RWPE2 (cell line): ENCODE results near the gene BMP6.
"Not testable (repeated sequence)": the region's sequence is repeated elsewhere in the genome, so short reads cannot be mapped to it uniquely, and the experiment has no call there.

Source experiments
- ATAC-seq: fragments of 200-7000 bp; cut with Tn5 transposase; 3 replicates; pipeline ENCODE4 v1.9.1; 2021; ENCODE audit warnings: low read depth
- DNase-seq: peaks from one replicate; pipeline ENCODE4 v3.0.0-alpha.2; 2020; ENCODE audit warnings: low spot score
- H3K27ac ChIP-seq: fragments of 450-650 bp; 2 replicates; pipeline ENCODE4 v1.5.1; 2017; ENCODE audit warnings: mild to moderate bottlenecking; ENCODE audit not compliant: poor library complexity, severe bottlenecking
- H3K27me3 ChIP-seq: fragments of 250-450 bp; sonication (Bioruptor Pico); 2 replicates; pipeline ENCODE4 v1.5.1; 2021; ENCODE audit warnings: mild to moderate bottlenecking, moderate library complexity; ENCODE audit not compliant: insufficient read depth, poor library complexity, severe bottlenecking
- H3K36me3 ChIP-seq: fragments of 250-450 bp; sonication (Bioruptor Pico); 2 replicates; pipeline ENCODE4 v1.5.1; 2020; ENCODE audit warnings: low read depth, mild to moderate bottlenecking, moderate library complexity
- H3K4me1 ChIP-seq: fragments of 250-450 bp; sonication (Bioruptor Pico); 2 replicates; pipeline ENCODE4 v1.5.1; 2021; ENCODE audit warnings: mild to moderate bottlenecking, moderate library complexity; ENCODE audit not compliant: insufficient read depth, poor library complexity, severe bottlenecking
- H3K4me3 ChIP-seq: fragments of 250-450 bp; sonication (Bioruptor Pico); 2 replicates; pipeline ENCODE4 v1.5.1; 2021; ENCODE audit warnings: mild to moderate bottlenecking, moderate library complexity; ENCODE audit not compliant: severe bottlenecking
- H3K9me3 ChIP-seq: fragments of 250-450 bp; sonication (Bioruptor Pico); 2 replicates; pipeline ENCODE4 v1.5.1; 2021; ENCODE audit warnings: mild to moderate bottlenecking, moderate library complexity; ENCODE audit not compliant: severe bottlenecking
- TF ChIP-seq, protein P1 (sequence below): fragments of 450-650 bp; IDR thresholded peaks from one replicate; pipeline ENCODE4 v1.5.1; 2017; ENCODE audit warnings: mild to moderate bottlenecking, moderate library complexity; ENCODE audit not compliant: poor library complexity, severe bottlenecking

BMP6 gene

DNA sequence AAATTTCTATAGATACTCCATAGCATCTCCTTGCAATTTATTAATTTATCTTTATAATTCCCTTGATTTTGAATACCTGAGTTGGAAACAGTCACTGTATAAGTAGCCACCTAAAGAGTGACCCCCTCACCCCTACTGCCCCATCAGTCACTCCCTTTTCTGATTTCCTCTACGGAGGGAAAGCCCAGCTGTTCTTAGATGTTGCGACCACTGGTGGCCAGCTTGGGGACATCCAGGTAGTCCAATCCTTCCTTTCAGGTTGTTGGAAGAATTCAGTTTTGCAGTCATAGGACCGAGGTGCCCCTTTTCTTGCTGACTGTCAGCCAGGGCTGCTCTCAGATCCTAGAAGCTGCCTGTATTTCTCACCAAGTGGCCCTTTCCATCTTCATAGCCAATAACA lies 87.8 kb downstream of the BMP6 start:
- Histone ChIP-seq H3K4me1 (no peaks in the 10 kb centered on the region), H3K4me3 (no peak overlapping the region), H3K27ac (no peak overlapping the region), H3K27me3 (no peaks in the 10 kb centered on the region), H3K9me3 (no peaks in the 10 kb centered on the region), H3K36me3 (no peaks in the 10 kb centered on the region)
- ATAC-seq (no peak; the same call in 2 of the 3 replicates), DNase-seq (no peak)
- TF ChIP-seq, protein P1, sequence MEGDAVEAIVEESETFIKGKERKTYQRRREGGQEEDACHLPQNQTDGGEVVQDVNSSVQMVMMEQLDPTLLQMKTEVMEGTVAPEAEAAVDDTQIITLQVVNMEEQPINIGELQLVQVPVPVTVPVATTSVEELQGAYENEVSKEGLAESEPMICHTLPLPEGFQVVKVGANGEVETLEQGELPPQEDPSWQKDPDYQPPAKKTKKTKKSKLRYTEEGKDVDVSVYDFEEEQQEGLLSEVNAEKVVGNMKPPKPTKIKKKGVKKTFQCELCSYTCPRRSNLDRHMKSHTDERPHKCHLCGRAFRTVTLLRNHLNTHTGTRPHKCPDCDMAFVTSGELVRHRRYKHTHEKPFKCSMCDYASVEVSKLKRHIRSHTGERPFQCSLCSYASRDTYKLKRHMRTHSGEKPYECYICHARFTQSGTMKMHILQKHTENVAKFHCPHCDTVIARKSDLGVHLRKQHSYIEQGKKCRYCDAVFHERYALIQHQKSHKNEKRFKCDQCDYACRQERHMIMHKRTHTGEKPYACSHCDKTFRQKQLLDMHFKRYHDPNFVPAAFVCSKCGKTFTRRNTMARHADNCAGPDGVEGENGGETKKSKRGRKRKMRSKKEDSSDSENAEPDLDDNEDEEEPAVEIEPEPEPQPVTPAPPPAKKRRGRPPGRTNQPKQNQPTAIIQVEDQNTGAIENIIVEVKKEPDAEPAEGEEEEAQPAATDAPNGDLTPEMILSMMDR, result peak; percentile 32

DNA sequence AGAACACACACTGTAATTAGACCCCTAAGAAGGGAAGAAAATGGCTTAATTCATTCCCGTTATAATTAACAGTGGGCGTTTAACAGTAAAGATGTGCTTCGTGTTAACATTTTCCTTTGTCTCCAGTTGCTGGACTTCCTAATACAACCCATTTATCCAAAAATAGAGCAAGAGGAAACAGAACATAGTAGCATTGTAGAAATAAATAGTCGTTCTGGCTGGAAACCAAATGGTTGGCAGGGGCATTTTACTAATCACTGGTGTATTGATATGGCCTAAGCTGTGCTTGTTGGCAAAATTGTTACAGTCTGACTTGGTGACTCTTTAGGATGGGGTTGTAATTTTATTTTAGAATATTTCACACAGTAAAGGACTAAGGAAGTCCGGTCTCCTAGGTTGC lies 89.8 kb downstream of the BMP6 start:
- no peak for DNase-seq
- H3K27me3 ChIP-seq, result no peaks in the 10 kb centered on the region
- TF ChIP-seq, protein P1, result no peak

DNA sequence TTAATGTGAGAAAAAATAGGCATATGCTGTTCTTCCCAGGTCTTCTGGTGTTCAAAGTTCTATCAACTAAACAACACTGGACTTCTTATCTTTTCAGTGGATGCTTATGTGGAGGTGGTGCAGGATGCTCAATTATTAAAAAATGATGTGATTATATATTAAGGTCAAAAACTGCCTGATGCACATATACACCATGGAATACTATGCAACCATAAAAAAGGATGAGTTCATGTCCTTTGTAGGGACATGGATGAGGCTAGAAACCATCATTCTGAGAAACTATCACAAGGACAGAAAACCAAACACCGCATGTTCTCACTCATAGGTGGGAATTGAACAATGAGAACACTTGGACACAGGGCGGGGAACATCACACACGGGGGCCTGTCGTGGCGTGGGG lies 91.3 kb downstream of the BMP6 start:
- not testable (repeated sequence) for H3K27ac ChIP-seq, H3K27me3 ChIP-seq, ATAC-seq, H3K4me1 ChIP-seq, H3K4me3 ChIP-seq, H3K36me3 ChIP-seq, DNase-seq, H3K9me3 ChIP-seq

More for the DNA sequence above, 89.8 kb downstream of the BMP6 start:
- Histone ChIP-seq H3K36me3 (no peaks in the 10 kb centered on the region), H3K9me3 (no peaks in the 10 kb centered on the region), H3K4me1 (no peaks in the 10 kb centered on the region), H3K4me3 (no peak overlapping the region), H3K27ac (no peak overlapping the region)
- ATAC-seq, result no peak

DNA sequence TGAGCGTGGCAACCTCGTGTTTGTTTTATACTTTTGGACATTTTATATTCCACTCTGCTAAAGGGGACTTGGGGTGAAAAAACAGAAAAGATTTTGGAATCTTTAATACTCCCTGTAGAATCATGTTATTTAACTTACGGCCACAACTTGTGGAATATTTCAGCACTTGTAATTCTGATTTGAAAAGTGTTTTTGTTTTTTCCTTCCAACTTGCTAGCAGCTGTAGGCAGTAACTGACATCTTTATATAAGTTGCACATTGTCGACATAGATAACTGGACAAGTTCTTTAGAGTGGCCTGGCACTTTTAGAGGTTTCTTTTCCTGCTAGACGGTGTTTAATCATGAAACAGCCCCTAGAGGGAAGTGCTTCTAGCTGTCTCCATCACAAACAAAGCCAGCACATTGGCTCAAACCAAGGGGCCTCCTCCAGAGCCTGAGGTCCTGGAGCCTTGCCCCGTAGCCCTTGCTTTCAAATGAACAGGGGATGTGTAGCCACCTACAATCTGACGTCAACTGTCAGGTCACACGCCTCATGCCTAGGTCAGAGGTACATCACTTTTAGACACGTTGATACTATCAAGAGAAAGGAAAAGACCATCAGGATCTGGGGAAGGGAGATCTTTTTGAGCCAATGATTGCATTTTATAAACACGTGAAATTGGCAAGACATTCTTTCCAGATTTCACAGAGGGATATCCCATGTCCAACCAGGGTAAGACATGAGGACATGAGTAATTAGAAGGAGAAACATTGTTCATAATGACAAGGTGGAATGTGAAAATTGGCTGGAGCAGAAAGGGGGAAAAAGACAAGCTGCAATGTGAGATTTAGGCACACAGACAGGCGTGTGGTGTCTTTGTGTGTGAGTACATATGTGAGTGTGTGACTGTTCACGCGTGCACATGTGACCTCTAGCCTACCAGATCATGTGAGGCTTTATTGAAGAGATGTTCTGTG lies 92.6 kb downstream of the BMP6 start:
- H3K4me3 ChIP-seq, result no peak overlapping the region
- TF ChIP-seq, protein P1, result no peak
- no peaks in the 10 kb centered on the region for H3K4me1 ChIP-seq
- ATAC-seq (no peak), DNase-seq (no peak)
- H3K36me3 ChIP-seq, result no peaks in the 10 kb centered on the region
- H3K9me3 ChIP-seq, result no peaks in the 10 kb centered on the region
- no peak overlapping the region for H3K27ac ChIP-seq
- H3K27me3 ChIP-seq, result no peaks in the 10 kb centered on the region

DNA sequence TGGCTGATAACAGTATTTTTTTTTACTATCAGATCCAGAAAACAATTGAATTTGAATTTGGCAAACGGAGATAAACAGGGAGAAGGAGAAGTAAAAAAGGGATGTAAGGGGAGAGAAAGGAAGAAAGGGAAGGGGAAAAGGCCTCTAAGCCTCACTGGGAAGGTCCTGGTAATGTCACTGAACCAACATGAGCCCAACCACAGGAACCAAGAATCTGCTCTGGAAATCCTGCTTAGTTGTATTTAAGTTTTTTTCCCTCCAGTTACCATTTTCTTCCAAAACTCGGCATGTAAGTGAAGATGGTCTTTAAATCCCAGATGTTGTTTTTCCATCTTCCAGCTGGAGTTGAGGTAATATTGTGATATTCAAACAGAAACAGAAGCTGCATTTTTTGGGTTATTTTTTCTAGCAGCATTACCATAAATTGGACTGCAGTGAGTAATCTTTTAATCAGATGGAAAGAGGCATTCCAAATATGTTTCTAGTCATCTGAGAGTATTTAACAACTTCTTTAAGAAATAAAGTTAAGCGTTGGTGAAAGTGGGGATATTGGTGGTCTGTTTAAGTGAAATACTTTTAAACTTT lies 93.6 kb downstream of the BMP6 start:
- Histone ChIP-seq H3K4me3 (no peak overlapping the region), H3K27me3 (no peaks in the 10 kb centered on the region), H3K36me3 (no peaks in the 10 kb centered on the region), H3K27ac (no peak overlapping the region), H3K9me3 (no peaks in the 10 kb centered on the region), H3K4me1 (no peaks in the 10 kb centered on the region)
- ATAC-seq (no peak), DNase-seq (no peak)
- TF ChIP-seq, protein P1, result no peak
